ENCODE data around the gene REXO1. TPM values are rescaled to one million over a fixed set of nuclear protein-coding genes. Genes with fewer than 3 reads are reported as not detected.
A peak's percentile ranks its signal among the peaks of the same experiment; 100 is the strongest.

Gene REXO1
- polyA plus RNA-seq, 1 experiment = 5.4 TPM

DNA sequence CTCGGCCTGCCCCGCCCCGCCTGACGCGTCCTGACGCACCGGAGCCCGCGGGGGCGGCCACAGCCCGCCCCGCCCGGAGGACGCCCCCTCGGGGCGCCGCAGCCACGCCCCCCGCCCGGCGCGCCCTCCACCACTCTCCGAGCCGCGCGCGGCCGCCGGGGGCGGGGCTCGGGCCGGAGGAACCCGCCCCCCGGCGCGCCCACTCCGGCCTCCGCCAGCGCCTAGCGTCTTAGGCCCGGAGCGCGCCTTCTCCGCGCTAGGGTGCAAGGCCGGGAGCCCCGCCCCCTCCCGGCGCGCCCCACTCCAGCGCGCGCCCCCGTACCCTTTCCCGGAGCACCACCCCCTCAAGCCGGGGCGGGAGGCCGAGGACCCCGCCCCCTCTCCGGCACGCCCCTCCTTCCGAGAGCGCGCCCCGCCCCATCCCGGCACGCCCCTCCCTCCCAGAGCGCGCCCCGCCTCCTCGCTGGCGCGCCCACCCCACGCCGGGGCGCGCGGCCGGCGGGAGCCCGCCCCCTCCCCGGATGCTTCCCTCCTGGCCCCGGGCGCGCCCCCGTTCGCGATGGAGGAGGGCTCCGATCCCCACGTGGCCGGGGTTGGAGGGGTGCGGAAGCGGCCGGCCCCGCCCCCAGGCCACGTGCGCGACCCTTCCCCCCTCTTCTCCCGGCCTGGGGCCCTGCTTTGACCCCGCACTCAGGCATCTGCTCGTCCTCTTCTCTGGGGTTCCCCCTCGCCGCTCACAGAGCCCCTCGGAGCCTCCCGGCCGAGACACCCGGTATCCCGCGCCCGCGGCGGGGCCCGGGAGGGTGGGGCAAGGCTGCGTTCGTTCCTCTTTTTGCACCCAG lies 15.6 kb upstream of the REXO1 start:
- DNase-seq (ENCODE audit: low read depth, low spot score) = peak; percentile 84
- Histone ChIP-seq H3K27ac (ENCODE audit: low read depth, low read length) (peak overlapping the region; percentile 73), H3K4me3 (ENCODE audit: low read depth, low read length) (peak overlapping the region; percentile 73), H3K9me3 (ENCODE audit: control insufficient read depth, insufficient read depth, low read length) (no peaks in the 10 kb centered on the region), H3K27me3 (ENCODE audit: control insufficient read depth, insufficient read depth, low read length) (no peaks in the 10 kb centered on the region)
- ChIA-PET CTCF (interaction anchor here (0.5 to 2.1 kb wide), 8 partner anchors 11 to 288 kb away, joined by 3 to 9 read pairs (median 4); partner anchors contain the start of gene ABHD17A), POLR2A (interaction anchor here (0.8 to 1.4 kb wide), 3 partner anchors 9 to 12 kb away, joined by 3 to 19 read pairs (median 4); no protein-coding TSS in a partner anchor)
- TF ChIP-seq, protein P1, sequence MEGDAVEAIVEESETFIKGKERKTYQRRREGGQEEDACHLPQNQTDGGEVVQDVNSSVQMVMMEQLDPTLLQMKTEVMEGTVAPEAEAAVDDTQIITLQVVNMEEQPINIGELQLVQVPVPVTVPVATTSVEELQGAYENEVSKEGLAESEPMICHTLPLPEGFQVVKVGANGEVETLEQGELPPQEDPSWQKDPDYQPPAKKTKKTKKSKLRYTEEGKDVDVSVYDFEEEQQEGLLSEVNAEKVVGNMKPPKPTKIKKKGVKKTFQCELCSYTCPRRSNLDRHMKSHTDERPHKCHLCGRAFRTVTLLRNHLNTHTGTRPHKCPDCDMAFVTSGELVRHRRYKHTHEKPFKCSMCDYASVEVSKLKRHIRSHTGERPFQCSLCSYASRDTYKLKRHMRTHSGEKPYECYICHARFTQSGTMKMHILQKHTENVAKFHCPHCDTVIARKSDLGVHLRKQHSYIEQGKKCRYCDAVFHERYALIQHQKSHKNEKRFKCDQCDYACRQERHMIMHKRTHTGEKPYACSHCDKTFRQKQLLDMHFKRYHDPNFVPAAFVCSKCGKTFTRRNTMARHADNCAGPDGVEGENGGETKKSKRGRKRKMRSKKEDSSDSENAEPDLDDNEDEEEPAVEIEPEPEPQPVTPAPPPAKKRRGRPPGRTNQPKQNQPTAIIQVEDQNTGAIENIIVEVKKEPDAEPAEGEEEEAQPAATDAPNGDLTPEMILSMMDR (IDR thresholded peaks at IDR 0.05; ENCODE audit: low read depth, low read length) = no peak

DNA sequence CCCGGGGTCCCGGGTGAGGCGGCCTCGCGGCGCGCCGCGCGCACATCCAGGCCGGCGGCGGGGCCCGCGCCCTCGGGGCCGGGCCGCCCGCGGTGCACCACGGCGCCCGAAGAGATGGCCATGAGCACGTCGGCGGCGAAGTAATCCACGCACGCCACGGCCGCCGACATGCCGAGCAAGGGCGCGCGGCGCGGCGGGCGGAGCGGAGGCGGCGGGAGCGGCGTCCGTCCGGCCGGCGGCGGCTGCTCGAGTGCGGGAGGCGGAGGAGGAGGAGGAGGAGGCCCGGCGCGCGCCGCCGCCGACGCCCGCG lies 15.0 kb upstream of the REXO1 start, which contains the start of gene KLF16:
Gene KLF16, minus strand, starts transcription at position 252 of the 310 bp plus-strand sequence. Its CDS starts 82 bp downstream, at position 170.
- Histone ChIP-seq H3K27me3 (ENCODE audit: control insufficient read depth, insufficient read depth, low read length) (no peaks in the 10 kb centered on the region), H3K4me3 (ENCODE audit: low read depth, low read length) (peak within 1 kb of the TSS; percentile 81), H3K27ac (ENCODE audit: low read depth, low read length) (peak within 1 kb of the TSS; percentile 73), H3K9me3 (ENCODE audit: control insufficient read depth, insufficient read depth, low read length) (no peaks in the 10 kb centered on the region)
- POLR2A ChIA-PET = no interaction called here
- CTCF ChIA-PET = no interaction called here
- TF ChIP-seq, protein P1 (IDR thresholded peaks at IDR 0.05; ENCODE audit: low read depth, low read length) = no peak
- DNase-seq (ENCODE audit: low read depth, low spot score) = no peak

DNA sequence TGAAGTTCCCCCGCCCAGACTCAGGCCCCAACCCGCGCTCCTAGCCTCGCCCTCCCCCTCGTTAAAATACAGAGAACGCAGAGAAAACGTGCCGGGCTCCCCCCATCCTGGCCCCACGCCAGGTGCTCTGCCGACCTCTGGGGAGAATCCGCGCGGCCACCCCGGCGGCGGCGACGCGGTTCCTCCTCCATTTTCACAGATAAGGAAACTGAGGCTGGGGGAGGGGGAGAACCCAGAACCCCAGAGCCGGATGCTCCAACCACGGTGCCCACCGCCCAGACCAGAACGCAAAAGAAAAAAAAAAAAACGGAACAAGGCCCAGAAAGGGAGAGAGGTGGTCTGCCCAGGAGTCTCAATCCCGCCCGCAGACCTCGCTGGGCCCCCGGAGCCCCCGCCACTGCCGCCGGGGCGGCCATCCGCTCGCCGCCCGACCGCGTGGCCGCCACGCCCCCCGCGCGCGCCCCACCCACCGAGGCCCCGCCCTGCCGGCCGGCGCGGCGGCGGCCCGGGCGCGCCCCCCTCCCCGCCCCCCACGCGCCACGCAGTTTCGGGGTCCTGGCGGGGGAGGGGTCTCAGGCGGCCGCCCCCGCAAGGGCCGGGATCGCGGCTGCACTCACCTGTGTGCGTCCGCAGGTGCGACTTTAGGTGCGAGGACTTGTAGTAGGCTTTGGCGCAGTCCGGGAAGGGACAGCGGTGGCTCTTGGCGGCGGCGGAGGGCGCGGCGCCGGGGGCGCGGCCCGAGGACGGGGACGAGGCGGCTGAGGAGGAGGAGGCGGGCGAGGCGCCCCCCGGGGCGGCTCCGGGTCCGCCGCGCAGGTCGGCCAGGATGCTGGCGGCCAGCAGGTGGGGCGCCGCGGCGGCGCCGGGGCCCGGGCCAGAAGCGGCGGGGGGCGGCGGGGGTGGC lies 14.4 kb upstream of the REXO1 start:
- Histone ChIP-seq H3K27ac (ENCODE audit: low read depth, low read length) (no peak overlapping the region), H3K27me3 (ENCODE audit: control insufficient read depth, insufficient read depth, low read length) (no peaks in the 10 kb centered on the region), H3K4me3 (ENCODE audit: low read depth, low read length) (peak overlapping the region; percentile 81), H3K9me3 (ENCODE audit: control insufficient read depth, insufficient read depth, low read length) (no peaks in the 10 kb centered on the region)
- ChIA-PET CTCF (no interaction called here), POLR2A (no interaction called here)
- no peak for DNase-seq (ENCODE audit: low read depth, low spot score)
- TF ChIP-seq, protein P1 (IDR thresholded peaks at IDR 0.05; ENCODE audit: low read depth, low read length) = no peak

DNA sequence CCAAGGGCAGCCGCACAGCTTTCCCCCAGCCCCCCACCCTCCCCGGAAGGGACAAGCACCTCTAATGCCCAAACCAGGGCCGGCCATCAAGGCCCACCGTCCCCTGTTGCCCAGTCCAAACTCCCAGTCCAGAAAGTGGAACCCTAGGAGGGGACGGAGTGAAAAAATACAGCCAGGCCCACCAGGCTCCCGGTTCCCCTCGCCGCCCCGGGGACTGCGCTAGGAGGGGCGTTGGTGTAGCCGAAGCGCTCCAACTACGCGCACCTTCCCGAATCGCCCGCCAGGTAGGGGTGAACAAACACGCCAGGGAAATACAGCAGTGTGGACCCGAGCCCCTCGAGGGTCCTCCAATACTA lies 13.8 kb upstream of the REXO1 start:
- no peaks in the 10 kb centered on the region for H3K9me3 ChIP-seq (ENCODE audit: control insufficient read depth, insufficient read depth, low read length)
- DNase-seq (ENCODE audit: low read depth, low spot score) = no peak
- POLR2A ChIA-PET = no interaction called here
- CTCF ChIA-PET = no interaction called here
- peak overlapping the region; percentile 81 for H3K4me3 ChIP-seq (ENCODE audit: low read depth, low read length)
- TF ChIP-seq, protein P1 (IDR thresholded peaks at IDR 0.05; ENCODE audit: low read depth, low read length) = no peak
- H3K27me3 ChIP-seq (ENCODE audit: control insufficient read depth, insufficient read depth, low read length) = no peaks in the 10 kb centered on the region
- no peak overlapping the region for H3K27ac ChIP-seq (ENCODE audit: low read depth, low read length)
